ENCODE measurements around the gene LPP. TPM values are rescaled to one million over a fixed set of nuclear protein-coding genes. Genes with fewer than 3 reads are reported as not detected.
A peak's percentile ranks its signal among the peaks of the same experiment; 100 is the strongest.

The LPP gene
- total RNA-seq, 2 experiments from 2014 or later: 27.5 to 31.8 TPM

- intact Hi-C loops (cut with micrococcal nuclease): no loop called here
- no peaks in the 10 kb centered on the region for H3K4me1 Mint-ChIP-seq (ENCODE audit: low read depth)
- H3K9me3 Mint-ChIP-seq: no peaks in the 10 kb centered on the region
- no peak for DNase-seq
- H3K27ac Mint-ChIP-seq: no peak overlapping the region
- no peak overlapping the region for H3K4me3 Mint-ChIP-seq
- CTCF ChIA-PET: no interaction called here
- H3K36me3 Mint-ChIP-seq (ENCODE audit: low read depth): no peaks in the 10 kb centered on the region
- peaks cover 8% of the 10 kb centered on the region for H3K27me3 Mint-ChIP-seq (ENCODE audit: low read depth)
These were observed 786.0 kb downstream of the LPP start for GRCh38 chr3:188939814-188940572.

Small RNA genes within 50 kb of the gene (microRNA-seq; reads per million reads assigned to microRNA genes)
- 2,282 reads per million, percentile 90 among the genes with 10 or more reads in this experiment for gene MIR28 (ENCODE audit: borderline microRNAs expressed, borderline replicate concordance)

Measured in activated naive CD4-positive, alpha-beta T cell treated with anti-CD3 and anti-CD28 coated beads for 36 hours (primary cell).